Renal cortex interstitium (tissue), 15 donors: ENCODE data around the gene ILK. TPM values are rescaled to one million over a fixed set of nuclear protein-coding genes. Genes with fewer than 3 reads are reported as not detected.

ENCODE experiments used
- DNase-seq, 11 donors: peaks; one replicate each; pipeline ENCODE4 v3.0.0-alpha.2; 2013; ENCODE audit warnings: low read depth in 9 of 11, low spot score in 4 of 11; ENCODE audit errors: extremely low read depth in 1 of 11
- long read RNA-seq, 16 experiments: transcript quantifications; one replicate each; lab custom pipeline, GENCODE V29; 2026
- polyA plus RNA-seq, 3 donors: library from polyadenylated mRNA; unstranded; fragments of 120-200 nt; gene quantifications; one replicate each; pipeline ENCODE4 v1.2.1, GENCODE V29; 2013; ENCODE audit not compliant: insufficient read length in 3 of 3

Gene ILK
- polyA plus RNA-seq, result 100 to 1,000 TPM; 137 to 165 (median 154) TPM
- long read RNA-seq, donor 1, transcript ILK-203 (13 exons, 1,692 nt), result major isoform, 26 of 47 reads
- long read RNA-seq, donor 1, transcript ILK-201 (13 exons, 1,802 nt), result minor isoform, 8 of 47 reads
- long read RNA-seq, donor 1, partial matches to known transcripts, result 6 of 47 reads
- long read RNA-seq, donor 1, other reads (novel, unspliced or antisense), result 0 of 47 reads
- long read RNA-seq, donor 2, transcript ILK-201 (13 exons, 1,802 nt), result minor isoform, 8 of 54 reads
- long read RNA-seq, donor 2, transcript ILK-203 (13 exons, 1,692 nt), result major isoform, 18 of 54 reads
- long read RNA-seq, donor 2, partial matches to known transcripts, result 25 of 54 reads
- long read RNA-seq, donor 2, other reads (novel, unspliced or antisense), result 0 of 54 reads
- long read RNA-seq, donor 3, transcript ILK-203 (13 exons, 1,692 nt), result major isoform, 45 of 80 reads
- long read RNA-seq, donor 3, transcript ILK-202 (12 exons, 2,074 nt), result minor isoform, 6 of 80 reads
- long read RNA-seq, donor 3, transcript ILK-201 (13 exons, 1,802 nt), result minor isoform, 11 of 80 reads
- long read RNA-seq, donor 3, partial matches to known transcripts, result 16 of 80 reads
- long read RNA-seq, donor 3, other reads (novel, unspliced or antisense), result 0 of 80 reads
- long read RNA-seq, donor 4, transcript ILK-201 (13 exons, 1,802 nt), result minor isoform, 11 of 215 reads
- long read RNA-seq, donor 4, transcript ILK-202 (12 exons, 2,074 nt), result minor isoform, 5 of 215 reads
- long read RNA-seq, donor 4, transcript ILK-203 (13 exons, 1,692 nt), result major isoform, 18 of 215 reads
- long read RNA-seq, donor 4, partial matches to known transcripts, result 57 of 215 reads
- long read RNA-seq, donor 4, other reads (novel, unspliced or antisense), result 123 of 215 reads
- long read RNA-seq, donor 5, result 0 reads
- long read RNA-seq, donor 6, transcript ILK-201 (13 exons, 1,802 nt), result minor isoform, 6 of 56 reads
- long read RNA-seq, donor 6, transcript ILK-203 (13 exons, 1,692 nt), result major isoform, 24 of 56 reads
- long read RNA-seq, donor 6, partial matches to known transcripts, result 23 of 56 reads
- long read RNA-seq, donor 6, other reads (novel, unspliced or antisense), result 0 of 56 reads
- long read RNA-seq, donor 7, transcript ILK-201 (13 exons, 1,802 nt), result minor isoform, 12 of 277 reads
- long read RNA-seq, donor 7, transcript ILK-203 (13 exons, 1,692 nt), result major isoform, 27 of 277 reads
- long read RNA-seq, donor 7, transcript ILK-202 (12 exons, 2,074 nt), result minor isoform, 7 of 277 reads
- long read RNA-seq, donor 7, partial matches to known transcripts, result 40 of 277 reads
- long read RNA-seq, donor 7, other reads (novel, unspliced or antisense), result 190 of 277 reads
- long read RNA-seq, donor 8, transcript ILK-203 (13 exons, 1,692 nt), result major isoform, 44 of 107 reads
- long read RNA-seq, donor 8, transcript ILK-201 (13 exons, 1,802 nt), result minor isoform, 13 of 107 reads
- long read RNA-seq, donor 8, partial matches to known transcripts, result 41 of 107 reads
- long read RNA-seq, donor 8, other reads (novel, unspliced or antisense), result 0 of 107 reads
- long read RNA-seq, donor 9, transcript ILK-201 (13 exons, 1,802 nt), result minor isoform, 6 of 57 reads
- long read RNA-seq, donor 9, transcript ILK-203 (13 exons, 1,692 nt), result major isoform, 31 of 57 reads
- long read RNA-seq, donor 9, partial matches to known transcripts, result 14 of 57 reads
- long read RNA-seq, donor 9, other reads (novel, unspliced or antisense), result 0 of 57 reads
- long read RNA-seq, donor 10, transcript ILK-201 (13 exons, 1,802 nt), result minor isoform, 5 of 43 reads
- long read RNA-seq, donor 10, transcript ILK-203 (13 exons, 1,692 nt), result major isoform, 35 of 43 reads
- long read RNA-seq, donor 10, partial matches to known transcripts, result 0 of 43 reads
- long read RNA-seq, donor 10, other reads (novel, unspliced or antisense), result 0 of 43 reads
- long read RNA-seq, donor 11, transcript ILK-201 (13 exons, 1,802 nt), result minor isoform, 9 of 58 reads
- long read RNA-seq, donor 11, transcript ILK-202 (12 exons, 2,074 nt), result minor isoform, 6 of 58 reads
- long read RNA-seq, donor 11, transcript ILK-203 (13 exons, 1,692 nt), result major isoform, 30 of 58 reads
- long read RNA-seq, donor 11, partial matches to known transcripts, result 6 of 58 reads
- long read RNA-seq, donor 11, other reads (novel, unspliced or antisense), result 5 of 58 reads
- long read RNA-seq, donor 12, transcript ILK-201 (13 exons, 1,802 nt), result minor isoform, 6 of 23 reads
- long read RNA-seq, donor 12, transcript ILK-203 (13 exons, 1,692 nt), result major isoform, 8 of 23 reads
- long read RNA-seq, donor 12, partial matches to known transcripts, result 6 of 23 reads
- long read RNA-seq, donor 12, other reads (novel, unspliced or antisense), result 0 of 23 reads
- long read RNA-seq, donor 13, result 0 reads
- long read RNA-seq, donor 14, transcript ILK-201 (13 exons, 1,802 nt), result minor isoform, 11 of 268 reads
- long read RNA-seq, donor 14, transcript ILK-203 (13 exons, 1,692 nt), result major isoform, 39 of 268 reads
- long read RNA-seq, donor 14, partial matches to known transcripts, result 214 of 268 reads
- long read RNA-seq, donor 14, other reads (novel, unspliced or antisense), result 0 of 268 reads
- long read RNA-seq, donor 15, transcript ILK-203 (13 exons, 1,692 nt), result major isoform, 16 of 82 reads
- long read RNA-seq, donor 15, partial matches to known transcripts, result 12 of 82 reads
- long read RNA-seq, donor 15, other reads (novel, unspliced or antisense), result 52 of 82 reads
- long read RNA-seq, donor 16, transcript ILK-201 (13 exons, 1,802 nt), result minor isoform, 20 of 126 reads
- long read RNA-seq, donor 16, transcript ILK-203 (13 exons, 1,692 nt), result major isoform, 64 of 126 reads
- long read RNA-seq, donor 16, transcript ILK-202 (12 exons, 2,074 nt), result minor isoform, 15 of 126 reads
- long read RNA-seq, donor 16, partial matches to known transcripts, result 14 of 126 reads
- long read RNA-seq, donor 16, other reads (novel, unspliced or antisense), result 5 of 126 reads

GRCh38 chr11:6603287-6604080, at the start of gene ILK, which contains the start of gene RRP8:
Gene ILK (plus strand): TSS chr11:6603774. CDS start chr11:6604272, 498 bp downstream.
Gene RRP8 (minus strand): TSS chr11:6603616. CDS start chr11:6603502, 114 bp downstream.
- DNase-seq, result peak; percentile 66 to 91 (median 84)

- DNase-seq, result no peak
These were observed 48.5 kb upstream of the ILK start for GRCh38 chr11:6554828-6555706.

GRCh38 chr11:6556139-6556949, 47.2 kb upstream of the ILK start:
- DNase-seq, result peak in 3 of 11 donors; percentile 28 to 60 (median 42)

- DNase-seq, result no peak
These were observed 46.5 kb upstream of the ILK start for GRCh38 chr11:6557063-6557462.

- DNase-seq, result no peak
These were observed 45.6 kb upstream of the ILK start for GRCh38 chr11:6557761-6558674.

GRCh38 chr11:6559369-6559768, 44.2 kb upstream of the ILK start:
- DNase-seq, result no peak

- DNase-seq, result no peak
These were observed 42.3 kb upstream of the ILK start for GRCh38 chr11:6561288-6561687.

GRCh38 chr11:6563121-6563619, 40.4 kb upstream of the ILK start:
- DNase-seq, result no peak

- DNase-seq, result no peak
These were observed 39.9 kb upstream of the ILK start for GRCh38 chr11:6563667-6564066.

GRCh38 chr11:6565325-6565724, 38.2 kb upstream of the ILK start:
- no peak for DNase-seq

- DNase-seq, result no peak
These were observed 37.4 kb upstream of the ILK start for GRCh38 chr11:6565988-6566703.
